Stomach (tissue), 4 donors: ENCODE data around the gene DENND4B.

ENCODE experiments used
- CTCF ChIP-seq, 7 experiments: fragments of 450-650 bp in 4 of 7; fragments of 200-600 bp in 3 of 7; sonication (generic) in 3 of 7; IDR thresholded peaks; one replicate each; pipeline ENCODE4 v1.5.1; 2016 to 2019; ENCODE audit warnings: antibody characterized with exemption in 7 of 7, control low read depth in 2 of 7, mild to moderate bottlenecking in 1 of 7
- EP300 ChIP-seq: sonication (generic); formaldehyde crosslinking; IDR thresholded peaks from one replicate; pipeline ENCODE4 v1.6.1; 2017; ENCODE audit warnings: antibody characterized with exemption
- POLR2AphosphoS5 ChIP-seq, 3 donors: sonication (generic); formaldehyde crosslinking; IDR thresholded peaks; one replicate each; pipeline ENCODE4 v1.6.1; 2016; ENCODE audit warnings: antibody characterized with exemption in 3 of 3

- no peak for TF ChIP-seq POLR2AphosphoS5 (IDR thresholded peaks at IDR 0.05)
- no peak for TF ChIP-seq CTCF (IDR thresholded peaks at IDR 0.05)
- TF ChIP-seq EP300: no peak
These were observed 4.4 kb downstream of the DENND4B start for GRCh38 chr1:153941826-153942725.
